MCF 10A (cell line): ENCODE measurements around the gene MT2A. TPM values are rescaled to one million over a fixed set of nuclear protein-coding genes. Genes with fewer than 3 reads are reported as not detected.
A peak's percentile ranks its signal among the peaks of the same experiment; 100 is the strongest.

Experiments used
- BruUV-seq: library from RNA; stranded (reverse); fragments of 400-500 nt; replicated peaks from 2 replicates; lab custom pipeline; 2021; lab: Mats Ljungman, UMichigan
- CTCF ChIA-PET: fragments of 300-600 bp; sonication (Branson Sonifier 250); formaldehyde crosslinking; extraction: SDS; loops from one replicate; lab custom pipeline; 2021; ENCODE audit warnings: antibody characterized with exemption, inconsistent platforms; lab: Yijun Ruan, JAX
- POLR2A ChIA-PET: fragments of 300-600, 350-650 bp; sonication (Branson Sonifier 250); formaldehyde crosslinking; extraction: SDS; loops from one replicate; lab custom pipeline; 2020; ENCODE audit warnings: antibody characterized with exemption, inconsistent platforms; lab: Yijun Ruan, JAX
- DNase-seq: peaks from one replicate; pipeline ENCODE4 v3.0.0-alpha.2; 2018; ENCODE audit not compliant: unreplicated experiment
- H3K27ac Mint-ChIP-seq: one replicate; pipeline ENCODE4 v1.8.0; 2022; ENCODE audit warnings: mild to moderate bottlenecking, low read depth, mixed read lengths; ENCODE audit not compliant: unreplicated experiment
- H3K27me3 Mint-ChIP-seq: one replicate; pipeline ENCODE4 v1.8.0; 2022; ENCODE audit warnings: mixed read lengths; ENCODE audit not compliant: insufficient read depth, unreplicated experiment
- H3K36me3 Mint-ChIP-seq: one replicate; pipeline ENCODE4 v1.8.0; 2022; ENCODE audit warnings: mild to moderate bottlenecking, moderate library complexity, mixed read lengths; ENCODE audit not compliant: insufficient read depth, unreplicated experiment
- H3K4me1 Mint-ChIP-seq: one replicate; pipeline ENCODE4 v1.8.0; 2022; ENCODE audit warnings: mixed read lengths; ENCODE audit not compliant: insufficient read depth, unreplicated experiment
- H3K4me3 Mint-ChIP-seq: one replicate; pipeline ENCODE4 v1.8.0; 2022; ENCODE audit warnings: mild to moderate bottlenecking, moderate library complexity, mixed read lengths; ENCODE audit not compliant: unreplicated experiment
- H3K9me3 Mint-ChIP-seq: one replicate; pipeline ENCODE4 v1.8.0; 2022; ENCODE audit warnings: mixed read lengths; ENCODE audit not compliant: unreplicated experiment
- intact Hi-C: fragments of 100-400 bp; cut with micrococcal nuclease; formaldehyde crosslinking; loops from 2 replicates; pipeline ENCODE4 v1.14.1; 2022
- total RNA-seq: library from RNA; stranded (reverse); gene quantifications from 2 replicates; pipeline ENCODE4 v1.2.3, GENCODE V29; 2022
- TF ChIP-seq, protein P1 (sequence below): fragments of 200-600 bp; IDR thresholded peaks from one replicate; pipeline ENCODE4 v1.8.0; 2022; ENCODE audit warnings: antibody characterized with exemption, mild to moderate bottlenecking; ENCODE audit not compliant: unreplicated experiment

The MT2A gene
- total RNA-seq, 1 experiment from 2014 or later = 3,582 TPM

DNA sequence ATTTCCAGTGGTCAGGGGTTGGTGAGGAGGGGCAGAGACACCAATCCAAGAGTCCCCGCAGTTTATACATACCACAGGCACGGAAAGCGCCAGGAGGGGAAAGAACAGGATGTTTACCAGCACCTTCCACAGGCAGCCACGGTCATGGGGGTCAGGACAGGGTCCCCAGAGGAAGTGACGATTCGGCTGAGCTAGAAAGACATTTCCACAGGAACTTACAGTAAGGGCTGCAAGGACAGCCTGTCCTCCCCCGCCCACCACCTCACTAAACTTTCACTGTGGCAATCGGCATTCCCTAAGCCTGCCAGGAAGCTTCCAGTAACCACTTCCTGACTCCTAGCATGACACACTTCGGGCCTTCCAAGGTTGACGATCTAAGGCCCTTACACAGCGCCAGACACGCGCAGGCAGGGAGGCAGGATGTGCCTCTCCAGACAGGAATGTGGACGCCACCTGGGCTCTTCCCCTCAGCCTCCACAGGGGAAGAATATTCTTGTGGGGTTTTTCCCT lies 1.2 kb upstream of the MT2A start:
- TF ChIP-seq, protein P1, sequence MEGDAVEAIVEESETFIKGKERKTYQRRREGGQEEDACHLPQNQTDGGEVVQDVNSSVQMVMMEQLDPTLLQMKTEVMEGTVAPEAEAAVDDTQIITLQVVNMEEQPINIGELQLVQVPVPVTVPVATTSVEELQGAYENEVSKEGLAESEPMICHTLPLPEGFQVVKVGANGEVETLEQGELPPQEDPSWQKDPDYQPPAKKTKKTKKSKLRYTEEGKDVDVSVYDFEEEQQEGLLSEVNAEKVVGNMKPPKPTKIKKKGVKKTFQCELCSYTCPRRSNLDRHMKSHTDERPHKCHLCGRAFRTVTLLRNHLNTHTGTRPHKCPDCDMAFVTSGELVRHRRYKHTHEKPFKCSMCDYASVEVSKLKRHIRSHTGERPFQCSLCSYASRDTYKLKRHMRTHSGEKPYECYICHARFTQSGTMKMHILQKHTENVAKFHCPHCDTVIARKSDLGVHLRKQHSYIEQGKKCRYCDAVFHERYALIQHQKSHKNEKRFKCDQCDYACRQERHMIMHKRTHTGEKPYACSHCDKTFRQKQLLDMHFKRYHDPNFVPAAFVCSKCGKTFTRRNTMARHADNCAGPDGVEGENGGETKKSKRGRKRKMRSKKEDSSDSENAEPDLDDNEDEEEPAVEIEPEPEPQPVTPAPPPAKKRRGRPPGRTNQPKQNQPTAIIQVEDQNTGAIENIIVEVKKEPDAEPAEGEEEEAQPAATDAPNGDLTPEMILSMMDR = no peak
- intact Hi-C loops = loop anchor here (5.0 kb wide), 1 partner anchor 35 kb away; no protein-coding TSS in a partner anchor
- Mint-ChIP-seq H3K4me3 (peak overlapping the region; percentile 93), H3K36me3 (peaks cover 7% of the 10 kb centered on the region), H3K27me3 (no peaks in the 10 kb centered on the region), H3K9me3 (no peaks in the 10 kb centered on the region), H3K4me1 (peaks cover 50% of the 10 kb centered on the region), H3K27ac (peak overlapping the region; percentile 99)
- ChIA-PET POLR2A (interaction anchor here (0.7 to 15.3 kb wide), 31 partner anchors 9 to 579 kb away, joined by 3 to 1404 read pairs (median 6); partner anchors contain the start of genes BBS2, MT1B, MT1E and MT1F), CTCF (interaction anchor here (0.6 to 7.2 kb wide), 9 partner anchors 19 to 559 kb away, joined by 3 to 105 read pairs (median 3); partner anchors contain the start of genes BBS2, MT1E and MT1X)
- peak; percentile 99 for DNase-seq
- no TSS peak for BruUV-seq

DNA sequence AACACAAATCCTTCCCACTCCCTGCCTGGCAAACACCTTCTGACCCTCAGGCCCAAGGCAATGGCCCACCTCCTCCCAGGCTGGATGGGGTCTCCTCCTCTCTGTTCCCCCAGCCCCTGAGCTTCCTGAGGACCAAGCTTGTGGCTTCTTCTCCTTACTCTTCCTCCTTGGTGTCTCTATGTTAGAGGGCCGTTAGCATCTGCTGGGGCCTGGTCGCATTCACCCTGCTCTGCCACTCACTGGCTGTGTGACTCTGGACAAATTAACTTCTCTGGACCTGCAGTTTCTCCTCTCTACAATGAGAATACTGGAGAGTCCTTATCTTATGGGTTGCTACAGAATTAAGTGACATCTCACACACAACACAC lies 725 bp upstream of the MT2A start:
- CTCF ChIA-PET = interaction anchor here (0.6 to 1.8 kb wide), 4 partner anchors 35 to 559 kb away, joined by 3 to 9 read pairs (median 4); partner anchors contain the start of gene BBS2
- H3K27me3 Mint-ChIP-seq = no peaks in the 10 kb centered on the region
- no peaks in the 10 kb centered on the region for H3K9me3 Mint-ChIP-seq
- peaks cover 7% of the 10 kb centered on the region for H3K36me3 Mint-ChIP-seq
- H3K27ac Mint-ChIP-seq = peak overlapping the region; percentile 99
- intact Hi-C loops = loop anchor here (1.0 to 5.0 kb wide), 2 partner anchors 18 to 35 kb away; partner anchors contain the start of gene MT1E
- BruUV-seq = TSS peak; percentile 5
- no peak for DNase-seq
- TF ChIP-seq, protein P1 = no peak
- peaks cover 50% of the 10 kb centered on the region for H3K4me1 Mint-ChIP-seq
- POLR2A ChIA-PET = interaction anchor here (0.9 to 15.3 kb wide), 25 partner anchors 8 to 326 kb away, joined by 3 to 1404 read pairs (median 7); partner anchors contain the start of genes BBS2, MT1B, MT1E and MT1F
- H3K4me3 Mint-ChIP-seq = peak overlapping the region; percentile 93

GRCh38 chr16:56608876-56609462 lies 585 bp downstream of the MT2A start:
- Mint-ChIP-seq H3K4me1 (peaks cover 54% of the 10 kb centered on the region), H3K27ac (peak overlapping the region; percentile 99), H3K27me3 (no peaks in the 10 kb centered on the region), H3K4me3 (peak overlapping the region; percentile 93), H3K36me3 (peaks cover 7% of the 10 kb centered on the region), H3K9me3 (no peaks in the 10 kb centered on the region)
- TSS peak; percentile 97 for BruUV-seq
- ChIA-PET CTCF (no interaction called here), POLR2A (interaction anchor here (0.7 to 15.3 kb wide), 30 partner anchors 8 to 670 kb away, joined by 3 to 1404 read pairs (median 6); partner anchors contain the start of genes BBS2, MT1B, MT1E and MT1F)
- intact Hi-C loops = loop anchor here (1.0 to 5.0 kb wide), 2 partner anchors 16 to 33 kb away; partner anchors contain the start of gene MT1E
- DNase-seq = peak; percentile 15
- TF ChIP-seq, protein P1 = no peak

GRCh38 chr16:56609463-56609921 lies 1.1 kb downstream of the MT2A start:
- peak overlapping the region; percentile 93 for H3K4me3 Mint-ChIP-seq
- no peaks in the 10 kb centered on the region for H3K27me3 Mint-ChIP-seq
- POLR2A ChIA-PET = interaction anchor here (0.7 to 15.3 kb wide), 22 partner anchors 8 to 669 kb away, joined by 3 to 1404 read pairs (median 6); partner anchors contain the start of genes BBS2, HERPUD1, MT1B and MT1E
- H3K36me3 Mint-ChIP-seq = peaks cover 7% of the 10 kb centered on the region
- DNase-seq = peak; percentile 84
- BruUV-seq = TSS peak; percentile 85
- intact Hi-C loops = loop anchor here (5.0 kb wide), 1 partner anchor 33 kb away; no protein-coding TSS in a partner anchor
- CTCF ChIA-PET = interaction anchor here (1.5 kb wide), 2 partner anchors 33 to 73 kb away, joined by 4 to 5 read pairs; no protein-coding TSS in a partner anchor
- peaks cover 59% of the 10 kb centered on the region for H3K4me1 Mint-ChIP-seq
- TF ChIP-seq, protein P1 = no peak
- no peaks in the 10 kb centered on the region for H3K9me3 Mint-ChIP-seq
- peak overlapping the region; percentile 99 for H3K27ac Mint-ChIP-seq
